ENCODE results near the gene PRKCZ.

DNA sequence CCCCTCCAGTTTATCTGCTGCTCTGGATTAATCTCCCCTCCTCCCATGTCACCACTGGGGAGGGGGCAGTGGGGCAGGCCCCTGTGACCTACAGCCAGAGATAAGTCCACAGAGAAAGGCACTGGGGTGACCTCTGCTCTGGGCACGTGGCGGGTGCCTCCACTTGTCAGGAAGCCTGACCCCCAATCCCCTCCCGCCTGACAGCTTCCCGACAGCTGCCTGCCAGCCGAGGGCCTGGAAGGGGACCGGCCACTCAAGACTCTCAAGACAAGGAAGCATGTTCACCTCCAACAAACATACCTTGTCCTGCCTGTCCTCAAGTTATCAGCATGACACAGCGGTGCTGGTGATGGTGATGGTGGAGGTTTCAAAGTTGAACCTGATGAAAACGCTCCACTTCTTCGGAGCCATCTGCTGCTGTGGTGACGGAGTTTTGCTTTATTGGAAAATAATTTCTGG lies 147.5 kb downstream of the PRKCZ start:
- TF ChIP-seq, protein P1, sequence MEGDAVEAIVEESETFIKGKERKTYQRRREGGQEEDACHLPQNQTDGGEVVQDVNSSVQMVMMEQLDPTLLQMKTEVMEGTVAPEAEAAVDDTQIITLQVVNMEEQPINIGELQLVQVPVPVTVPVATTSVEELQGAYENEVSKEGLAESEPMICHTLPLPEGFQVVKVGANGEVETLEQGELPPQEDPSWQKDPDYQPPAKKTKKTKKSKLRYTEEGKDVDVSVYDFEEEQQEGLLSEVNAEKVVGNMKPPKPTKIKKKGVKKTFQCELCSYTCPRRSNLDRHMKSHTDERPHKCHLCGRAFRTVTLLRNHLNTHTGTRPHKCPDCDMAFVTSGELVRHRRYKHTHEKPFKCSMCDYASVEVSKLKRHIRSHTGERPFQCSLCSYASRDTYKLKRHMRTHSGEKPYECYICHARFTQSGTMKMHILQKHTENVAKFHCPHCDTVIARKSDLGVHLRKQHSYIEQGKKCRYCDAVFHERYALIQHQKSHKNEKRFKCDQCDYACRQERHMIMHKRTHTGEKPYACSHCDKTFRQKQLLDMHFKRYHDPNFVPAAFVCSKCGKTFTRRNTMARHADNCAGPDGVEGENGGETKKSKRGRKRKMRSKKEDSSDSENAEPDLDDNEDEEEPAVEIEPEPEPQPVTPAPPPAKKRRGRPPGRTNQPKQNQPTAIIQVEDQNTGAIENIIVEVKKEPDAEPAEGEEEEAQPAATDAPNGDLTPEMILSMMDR (conservative IDR thresholded peaks at IDR 0.05; ENCODE audit: low read depth, low read length), result no peak
- TF ChIP-seq EZH2 (IDR thresholded peaks at IDR 0.05; ENCODE audit: borderline replicate concordance, low read depth, low read length, poor library complexity, severe bottlenecking), result no peak
